Sigmoid colon (tissue), 7 donors: ENCODE data around the gene NSUN4. TPM values are rescaled to one million over a fixed set of nuclear protein-coding genes. Genes with fewer than 3 reads are reported as not detected.

Experiments used
- DNase-seq: peaks from one replicate; pipeline ENCODE4 v3.0.0-alpha.2; 2019
- H3K27ac ChIP-seq, 4 donors: fragments of 200-600 bp; sonication (generic); one replicate each; pipeline ENCODE4 v1.5.1; 2016 to 2019; ENCODE audit warnings: mild to moderate bottlenecking in 1 of 4
- H3K27me3 ChIP-seq, 3 donors: fragments of 200-600 bp; sonication (generic); one replicate each; pipeline ENCODE4 v1.5.1; 2019; ENCODE audit warnings: mild to moderate bottlenecking in 1 of 3
- H3K36me3 ChIP-seq, 4 donors: fragments of 200-600 bp; sonication (generic); one replicate each; pipeline ENCODE4 v1.5.1; 2016 to 2019
- H3K4me1 ChIP-seq, 4 donors: fragments of 200-600 bp; sonication (generic); one replicate each; pipeline ENCODE4 v1.5.1; 2017 to 2019
- H3K4me3 ChIP-seq, 4 donors: fragments of 200-600 bp; sonication (generic); one replicate each; pipeline ENCODE4 v1.5.1; 2017 to 2019; ENCODE audit warnings: mild to moderate bottlenecking in 2 of 4, moderate library complexity in 1 of 4
- H3K9me3 ChIP-seq, 4 donors: fragments of 200-600 bp in 3 of 4; sonication (generic) in 3 of 4; one replicate each; pipeline versions ENCODE4 v1.5.1 to v1.6.1; 2013 to 2019
- CTCF ChIP-seq, 4 experiments: fragments of 450-650 bp in 3 of 4; fragments of 200-600 bp in 1 of 4; IDR thresholded peaks; one replicate each; pipeline ENCODE4 v1.5.1; 2016 to 2019; ENCODE audit warnings: antibody characterized with exemption in 4 of 4, mild to moderate bottlenecking in 3 of 4, moderate library complexity in 2 of 4
- EP300 ChIP-seq, 4 donors: sonication (generic); formaldehyde crosslinking; IDR thresholded peaks; one replicate each; pipeline ENCODE4 v1.6.1; 2017; ENCODE audit warnings: antibody characterized with exemption in 4 of 4
- POLR2A ChIP-seq, 2 donors: fragments of 450-650 bp; IDR thresholded peaks; one replicate each; pipeline ENCODE4 v1.6.1; 2016; ENCODE audit warnings: antibody characterized with exemption in 2 of 2, mild to moderate bottlenecking in 2 of 2, moderate library complexity in 2 of 2
- POLR2AphosphoS5 ChIP-seq, 4 donors: sonication (generic); formaldehyde crosslinking; IDR thresholded peaks; one replicate each; pipeline ENCODE4 v1.6.1; 2017; ENCODE audit warnings: antibody characterized with exemption in 4 of 4
- WGBS, 2 donors: extraction: QIAGEN DNeasy Blood & Tissue Kit; methylation state at CpG; one replicate each; pipeline ENCODE4 v1.1.7; 2013; 5-methylcytosine and 5-hydroxymethylcytosine counted together
- intact Hi-C: fragments of 100-400 bp; cut with DNase I; formaldehyde crosslinking; loops from one replicate; pipeline ENCODE4 v1.15.1; 2023
- polyA plus RNA-seq, 3 donors: library from polyadenylated mRNA; stranded (reverse); fragments of 200-250 nt; gene quantifications; one replicate each; pipeline ENCODE4 v1.2.3, GENCODE V29; 2013
- total RNA-seq, 4 donors: library from RNA; depleted of rRNA; stranded (reverse); fragments of >200 nt; gene quantifications; one replicate each; pipeline ENCODE4 v1.1.0, GENCODE V29; 2016
- donor health status: healthy with polysubstance abuse.
- donor health status: Bipolar disorder and iron deficiency.
- donor health status: healthy.

Gene NSUN4
- total and polyA plus RNA-seq, 7 donors: 7.2 to 18.6 (median 13.2) TPM

GRCh38 chr1:46303872-46304326, 36.7 kb upstream of the NSUN4 start:
- TF ChIP-seq CTCF (IDR thresholded peaks at IDR 0.05) (no peak), POLR2AphosphoS5 (IDR thresholded peaks at IDR 0.05) (no peak), POLR2A (IDR thresholded peaks at IDR 0.05) (no peak), EP300 (IDR thresholded peaks at IDR 0.05) (no peak)
- H3K27me3 ChIP-seq: no peaks in the 10 kb centered on the region
- peak overlapping the region; percentile 92 to 99 (median 98) for H3K27ac ChIP-seq
- intact Hi-C loops: loop anchor here (1.0 kb wide), 2 partner anchors 36 to 57 kb away; partner anchors contain the start of genes NSUN4 and RAD54L
- WGBS, 2 donors: 0 to 1% methylated on average over 14 of the region's 14 CpGs
- peak overlapping the region; percentile 64 to 98 (median 83) for H3K4me3 ChIP-seq
- no peak for DNase-seq
- H3K9me3 ChIP-seq: no peaks in the 10 kb centered on the region
- H3K4me1 ChIP-seq: peaks cover 0 to 73% (median 68%) of the 10 kb centered on the region in 4 donors
- peaks cover 0 to 3% (median 0%) of the 10 kb centered on the region in 4 donors for H3K36me3 ChIP-seq

GRCh38 chr1:46306159-46306530, 34.5 kb upstream of the NSUN4 start:
- intact Hi-C loops: no loop called here
- Histone ChIP-seq H3K27me3 (no peaks in the 10 kb centered on the region), H3K36me3 (peaks cover 8 to 25% (median 16%) of the 10 kb centered on the region in 4 donors), H3K9me3 (no peaks in the 10 kb centered on the region), H3K4me3 (no peak overlapping the region), H3K27ac (no peak overlapping the region), H3K4me1 (peaks cover 0 to 51% (median 47%) of the 10 kb centered on the region in 4 donors)
- TF ChIP-seq POLR2AphosphoS5 (IDR thresholded peaks at IDR 0.05): no peak
- TF ChIP-seq POLR2A (IDR thresholded peaks at IDR 0.05): no peak
- TF ChIP-seq CTCF (IDR thresholded peaks at IDR 0.05): no peak
- no peak for TF ChIP-seq EP300 (IDR thresholded peaks at IDR 0.05)
- WGBS, 2 donors: 90 to 94% methylated on average over 8 of the region's 8 CpGs
- DNase-seq: no peak

- Histone ChIP-seq H3K4me3 (no peak overlapping the region), H3K27ac (no peak overlapping the region), H3K4me1 (peaks cover 0 to 42% (median 35%) of the 10 kb centered on the region in 4 donors), H3K27me3 (no peaks in the 10 kb centered on the region), H3K36me3 (peaks cover 24 to 59% (median 48%) of the 10 kb centered on the region in 4 donors), H3K9me3 (no peaks in the 10 kb centered on the region)
- no peak for TF ChIP-seq CTCF (IDR thresholded peaks at IDR 0.05)
- TF ChIP-seq EP300 (IDR thresholded peaks at IDR 0.05): no peak
- no peak for TF ChIP-seq POLR2A (IDR thresholded peaks at IDR 0.05)
- no peak for TF ChIP-seq POLR2AphosphoS5 (IDR thresholded peaks at IDR 0.05)
- 89 to 92% methylated on average over 16 of the region's 16 CpGs for WGBS, 2 donors
- no peak for DNase-seq
- intact Hi-C loops: no loop called here
Measured at GRCh38 chr1:46309401-46310159, 31.0 kb upstream of the NSUN4 start.

- 97 to 98% methylated on average over 4 of the region's 4 CpGs for WGBS, 2 donors
- peaks cover 24 to 67% (median 51%) of the 10 kb centered on the region in 4 donors for H3K36me3 ChIP-seq
Measured at GRCh38 chr1:46310321-46310720, 30.3 kb upstream of the NSUN4 start.

GRCh38 chr1:46315669-46316403, 24.8 kb upstream of the NSUN4 start:
- Histone ChIP-seq H3K36me3 (peaks cover 16 to 74% (median 52%) of the 10 kb centered on the region in 4 donors), H3K27ac (no peak overlapping the region), H3K9me3 (no peaks in the 10 kb centered on the region), H3K27me3 (no peaks in the 10 kb centered on the region), H3K4me1 (no peaks in the 10 kb centered on the region), H3K4me3 (no peak overlapping the region)
- TF ChIP-seq POLR2A (IDR thresholded peaks at IDR 0.05) (no peak), CTCF (IDR thresholded peaks at IDR 0.05) (no peak), EP300 (IDR thresholded peaks at IDR 0.05) (no peak), POLR2AphosphoS5 (IDR thresholded peaks at IDR 0.05) (no peak)
- intact Hi-C loops: no loop called here
- WGBS, 2 donors: 92 to 94% methylated on average over 3 of the region's 3 CpGs
- DNase-seq: no peak

More at GRCh38 chr1:46310321-46310720, 30.3 kb upstream of the NSUN4 start:
- no peak for DNase-seq
- no peaks in the 10 kb centered on the region for H3K27me3 ChIP-seq
- H3K4me1 ChIP-seq: peaks cover 0 to 35% (median 28%) of the 10 kb centered on the region in 4 donors
- intact Hi-C loops: no loop called here
- H3K9me3 ChIP-seq: no peaks in the 10 kb centered on the region
- H3K4me3 ChIP-seq: no peak overlapping the region
- TF ChIP-seq EP300 (IDR thresholded peaks at IDR 0.05): no peak
- no peak overlapping the region for H3K27ac ChIP-seq
